T-helper 2 cell treated with Interferon-gamma antibody and Interleukin-4, amounts not matched to agents 5 μg/mL and 100 μg/mL, for 36 hours (primary cell): Measurements from ENCODE around the gene STOX2.
"Not testable (repeated sequence)": the region's sequence is repeated elsewhere in the genome, so short reads cannot be mapped to it uniquely, and the experiment has no call there.

ENCODE experiments used
- DNase-seq: peaks from one replicate; pipeline ENCODE4 v3.0.0; 2021; ENCODE audit warnings: low spot score
- H3K27ac Mint-ChIP-seq: one replicate; pipeline ENCODE4 v1.8.0; 2021; ENCODE audit warnings: mild to moderate bottlenecking, mixed read lengths
- H3K27me3 Mint-ChIP-seq: one replicate; pipeline ENCODE4 v1.8.0; 2021; ENCODE audit warnings: low read depth, mixed read lengths
- H3K36me3 Mint-ChIP-seq: one replicate; pipeline ENCODE4 v1.8.0; 2021; ENCODE audit warnings: low read depth, mixed read lengths
- H3K4me1 Mint-ChIP-seq: one replicate; pipeline ENCODE4 v1.8.0; 2021; ENCODE audit warnings: low read depth, mixed read lengths
- H3K4me3 Mint-ChIP-seq: one replicate; pipeline ENCODE4 v1.8.0; 2022; ENCODE audit warnings: mild to moderate bottlenecking, moderate library complexity, mixed read lengths
- H3K9me3 Mint-ChIP-seq: one replicate; pipeline ENCODE4 v1.8.0; 2021; ENCODE audit warnings: mixed read lengths

Gene STOX2

GRCh38 chr4:184019667-184020623, 114.8 kb downstream of the STOX2 start:
- Mint-ChIP-seq H3K36me3 (no peaks in the 10 kb centered on the region), H3K4me3 (no peak overlapping the region), H3K27ac (no peak overlapping the region), H3K9me3 (no peaks in the 10 kb centered on the region), H3K4me1 (peaks cover 1% of the 10 kb centered on the region), H3K27me3 (peaks cover 7% of the 10 kb centered on the region)
- no peak for DNase-seq

- no peak overlapping the region for H3K4me3 Mint-ChIP-seq
- no peak overlapping the region for H3K27ac Mint-ChIP-seq
- no peaks in the 10 kb centered on the region for H3K4me1 Mint-ChIP-seq
- peaks cover 7% of the 10 kb centered on the region for H3K27me3 Mint-ChIP-seq
- no peaks in the 10 kb centered on the region for H3K9me3 Mint-ChIP-seq
- DNase-seq: no peak
- no peaks in the 10 kb centered on the region for H3K36me3 Mint-ChIP-seq
Measured at GRCh38 chr4:184021389-184021788, 116.3 kb downstream of the STOX2 start.

DNA sequence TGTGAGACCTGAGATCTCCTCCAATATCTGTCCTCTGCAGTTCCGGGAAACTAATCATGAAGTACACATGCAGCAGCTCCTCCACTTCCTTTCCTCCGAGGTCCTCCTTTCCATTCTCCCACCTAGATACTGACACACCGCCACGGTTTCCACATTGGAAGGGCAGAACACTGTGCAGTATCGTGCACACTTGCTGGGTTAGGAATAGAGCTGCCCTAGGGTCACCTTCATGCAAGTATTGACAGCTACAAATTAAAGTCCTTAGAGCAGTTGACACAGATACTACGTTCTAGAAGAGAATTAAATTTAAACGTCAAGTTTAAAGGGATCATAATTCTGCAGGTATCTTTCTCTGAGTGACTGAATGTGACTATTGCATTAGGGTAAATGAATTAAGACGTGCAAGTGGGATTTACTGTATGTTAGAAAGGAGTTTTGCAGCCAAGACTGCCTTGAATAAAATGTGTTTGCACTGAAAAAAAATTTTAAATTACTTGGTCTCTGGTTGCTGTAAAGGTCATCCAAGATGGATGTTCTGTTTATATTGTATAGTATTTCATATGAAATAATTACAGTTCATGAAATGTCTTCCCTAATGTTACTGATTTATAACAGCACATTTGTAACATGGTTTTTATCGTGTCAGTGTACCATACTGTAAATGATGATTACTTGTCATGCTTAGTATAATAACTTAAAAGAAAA, 117.7 kb downstream of the STOX2 start:
- no peak overlapping the region for H3K4me3 Mint-ChIP-seq
- H3K36me3 Mint-ChIP-seq: no peaks in the 10 kb centered on the region
- H3K27me3 Mint-ChIP-seq: peaks cover 14% of the 10 kb centered on the region
- no peaks in the 10 kb centered on the region for H3K9me3 Mint-ChIP-seq
- no peak overlapping the region for H3K27ac Mint-ChIP-seq
- DNase-seq: no peak
- peaks cover 7% of the 10 kb centered on the region for H3K4me1 Mint-ChIP-seq

- H3K27me3 Mint-ChIP-seq: peaks cover 27% of the 10 kb centered on the region
- H3K4me1 Mint-ChIP-seq: peaks cover 19% of the 10 kb centered on the region
- H3K4me3 Mint-ChIP-seq: no peak overlapping the region
- no peaks in the 10 kb centered on the region for H3K36me3 Mint-ChIP-seq
- no peak overlapping the region for H3K27ac Mint-ChIP-seq
- no peak for DNase-seq
- no peaks in the 10 kb centered on the region for H3K9me3 Mint-ChIP-seq
Measured at GRCh38 chr4:184024637-184025036, 119.5 kb downstream of the STOX2 start.

- H3K4me1 Mint-ChIP-seq: peaks cover 19% of the 10 kb centered on the region
- H3K36me3 Mint-ChIP-seq: no peaks in the 10 kb centered on the region
- no peaks in the 10 kb centered on the region for H3K9me3 Mint-ChIP-seq
- H3K27ac Mint-ChIP-seq: peak overlapping the region; percentile 57
- peaks cover 27% of the 10 kb centered on the region for H3K27me3 Mint-ChIP-seq
- H3K4me3 Mint-ChIP-seq: peak overlapping the region; percentile 85
- no peak for DNase-seq
Measured at GRCh38 chr4:184028561-184029374, 123.7 kb downstream of the STOX2 start.

- H3K4me3 Mint-ChIP-seq: no peak overlapping the region
- no peaks in the 10 kb centered on the region for H3K36me3 Mint-ChIP-seq
- H3K9me3 Mint-ChIP-seq: no peaks in the 10 kb centered on the region
- DNase-seq: no peak
- peaks cover 25% of the 10 kb centered on the region for H3K27me3 Mint-ChIP-seq
- H3K4me1 Mint-ChIP-seq: peaks cover 19% of the 10 kb centered on the region
- no peak overlapping the region for H3K27ac Mint-ChIP-seq
Measured at GRCh38 chr4:184030036-184030435, 124.9 kb downstream of the STOX2 start.

DNA sequence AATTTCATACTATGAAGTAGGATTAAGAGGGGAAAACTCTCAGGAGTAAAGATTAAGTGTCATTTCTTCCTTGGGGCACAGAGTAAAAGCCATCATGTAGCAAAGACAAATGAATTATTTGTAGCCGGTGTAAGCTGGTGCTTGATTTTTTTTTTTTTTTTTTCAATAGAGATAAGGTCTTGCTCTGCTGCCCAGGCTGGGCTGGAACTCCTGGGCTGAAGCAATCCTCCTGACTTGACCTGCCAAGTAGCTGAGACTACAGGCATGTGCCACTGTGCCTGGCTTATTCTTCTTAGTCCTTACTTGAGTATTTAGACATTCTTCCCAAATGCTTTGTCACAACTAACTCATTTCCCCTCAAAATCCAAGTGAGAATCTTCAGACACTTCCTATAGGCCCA, 125.7 kb downstream of the STOX2 start:
- Mint-ChIP-seq H3K9me3 (no peaks in the 10 kb centered on the region), H3K4me3 (no peak overlapping the region)

GRCh38 chr4:184032091-184032490, 127.0 kb downstream of the STOX2 start:
- no peak for DNase-seq
- H3K27me3 Mint-ChIP-seq: peaks cover 26% of the 10 kb centered on the region
- H3K4me1 Mint-ChIP-seq: peaks cover 19% of the 10 kb centered on the region
- H3K36me3 Mint-ChIP-seq: no peaks in the 10 kb centered on the region
- no peak overlapping the region for H3K27ac Mint-ChIP-seq
- no peaks in the 10 kb centered on the region for H3K9me3 Mint-ChIP-seq
- no peak overlapping the region for H3K4me3 Mint-ChIP-seq

More for the DNA sequence above, 125.7 kb downstream of the STOX2 start:
- Mint-ChIP-seq H3K27me3 (peaks cover 27% of the 10 kb centered on the region), H3K36me3 (no peaks in the 10 kb centered on the region), H3K27ac (no peak overlapping the region), H3K4me1 (peaks cover 19% of the 10 kb centered on the region)
- no peak for DNase-seq

- H3K4me3 Mint-ChIP-seq: peak overlapping the region; percentile 70
- H3K9me3 Mint-ChIP-seq: no peaks in the 10 kb centered on the region
- no peak overlapping the region for H3K27ac Mint-ChIP-seq
- no peaks in the 10 kb centered on the region for H3K36me3 Mint-ChIP-seq
- H3K27me3 Mint-ChIP-seq: peaks cover 44% of the 10 kb centered on the region
- peak; percentile 20 for DNase-seq
- H3K4me1 Mint-ChIP-seq: peaks cover 10% of the 10 kb centered on the region
Measured at GRCh38 chr4:184039963-184040383, 134.9 kb downstream of the STOX2 start.

DNA sequence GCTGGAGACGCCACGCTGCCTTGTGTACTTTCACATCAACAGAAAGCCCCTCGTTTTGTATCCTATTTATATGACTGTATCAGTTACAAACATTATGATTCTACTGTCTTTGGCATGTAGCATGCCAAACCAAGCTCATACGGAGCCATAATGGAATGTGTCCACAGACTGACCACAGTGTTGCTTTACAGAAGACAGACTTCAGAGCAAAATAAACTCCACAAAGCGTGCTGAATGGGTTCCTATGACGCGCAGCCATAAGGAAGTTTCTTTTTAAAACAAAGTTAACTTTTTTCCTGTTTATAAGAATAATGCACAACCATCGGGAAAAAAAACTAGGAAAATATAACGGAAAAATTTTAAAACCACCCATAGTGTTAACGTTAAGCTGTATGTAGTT, 136.0 kb downstream of the STOX2 start:
- no peak overlapping the region for H3K27ac Mint-ChIP-seq
- no peaks in the 10 kb centered on the region for H3K36me3 Mint-ChIP-seq
- DNase-seq: no peak
- H3K4me1 Mint-ChIP-seq: peaks cover 10% of the 10 kb centered on the region
- H3K27me3 Mint-ChIP-seq: peaks cover 41% of the 10 kb centered on the region
- peaks cover 7% of the 10 kb centered on the region for H3K9me3 Mint-ChIP-seq
- peak overlapping the region; percentile 70 for H3K4me3 Mint-ChIP-seq

- no peaks in the 10 kb centered on the region for H3K36me3 Mint-ChIP-seq
Measured at GRCh38 chr4:184046148-184046547, 141.0 kb downstream of the STOX2 start.

DNA sequence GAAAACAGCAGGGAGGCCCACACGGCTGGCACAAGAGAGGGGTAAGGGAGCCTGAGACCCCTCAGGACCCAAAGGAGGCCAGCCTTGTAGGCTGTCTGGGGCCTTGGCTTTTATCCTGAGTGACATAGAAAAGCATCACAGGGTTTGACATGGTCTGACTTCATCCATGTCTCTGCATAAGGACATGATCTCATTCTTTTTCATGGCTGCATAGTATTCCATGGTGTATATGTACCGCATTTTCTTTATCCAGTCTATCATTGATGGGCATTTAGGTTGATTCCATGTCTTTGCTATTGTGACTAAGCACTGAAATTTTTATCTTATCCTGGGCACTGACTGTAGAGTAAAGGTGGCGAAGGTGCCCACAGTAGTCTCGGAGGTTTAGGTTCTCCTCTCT, 146.2 kb downstream of the STOX2 start:
- H3K27ac Mint-ChIP-seq, H3K4me1 Mint-ChIP-seq, H3K27me3 Mint-ChIP-seq, H3K36me3 Mint-ChIP-seq, DNase-seq, H3K4me3 Mint-ChIP-seq: not testable (repeated sequence)
- peaks cover 20% of the 10 kb centered on the region for H3K9me3 Mint-ChIP-seq

More at GRCh38 chr4:184046148-184046547, 141.0 kb downstream of the STOX2 start:
- DNase-seq: no peak
- H3K27ac Mint-ChIP-seq: no peak overlapping the region
- H3K27me3 Mint-ChIP-seq: peaks cover 20% of the 10 kb centered on the region
- H3K4me3 Mint-ChIP-seq: no peak overlapping the region
- H3K4me1 Mint-ChIP-seq: peaks cover 7% of the 10 kb centered on the region
- H3K9me3 Mint-ChIP-seq: peaks cover 24% of the 10 kb centered on the region

GRCh38 chr4:184052616-184053015, 147.5 kb downstream of the STOX2 start:
- DNase-seq: no peak
- Mint-ChIP-seq H3K36me3 (no peaks in the 10 kb centered on the region), H3K9me3 (peaks cover 8% of the 10 kb centered on the region), H3K4me1 (peaks cover 2% of the 10 kb centered on the region), H3K4me3 (no peak overlapping the region), H3K27ac (no peak overlapping the region), H3K27me3 (peaks cover 4% of the 10 kb centered on the region)
